GM06990 (cell line): ENCODE results near the gene ATP9A.

Experiments
- DNase-seq: peaks from one replicate; pipeline ENCODE4 v3.0.0-alpha.2; 2011; ENCODE audit not compliant: insufficient read length; ENCODE audit errors: extremely low read depth
- H3K27me3 ChIP-seq: replicated peaks from 2 replicates; pipeline ENCODE4 v1.6.0; 2011; ENCODE audit warnings: low read length; ENCODE audit not compliant: control insufficient read depth, insufficient read depth
- H3K36me3 ChIP-seq: 2 replicates; pipeline ENCODE4 v1.5.1; 2011; ENCODE audit warnings: low read length; ENCODE audit not compliant: control insufficient read depth, insufficient read depth
- H3K4me3 ChIP-seq: replicated peaks from 2 replicates; pipeline ENCODE4 v1.5.1; 2011; ENCODE audit warnings: low read depth, mild to moderate bottlenecking, control low read depth, low read length
- TF ChIP-seq, protein P1 (sequence below): IDR thresholded peaks from 2 replicates; pipeline ENCODE4 v1.5.1; 2011; ENCODE audit warnings: low read length, control low read depth, mild to moderate bottlenecking, inconsistent platforms; ENCODE audit not compliant: insufficient read depth, poor library complexity, severe bottlenecking

Gene ATP9A

DNA sequence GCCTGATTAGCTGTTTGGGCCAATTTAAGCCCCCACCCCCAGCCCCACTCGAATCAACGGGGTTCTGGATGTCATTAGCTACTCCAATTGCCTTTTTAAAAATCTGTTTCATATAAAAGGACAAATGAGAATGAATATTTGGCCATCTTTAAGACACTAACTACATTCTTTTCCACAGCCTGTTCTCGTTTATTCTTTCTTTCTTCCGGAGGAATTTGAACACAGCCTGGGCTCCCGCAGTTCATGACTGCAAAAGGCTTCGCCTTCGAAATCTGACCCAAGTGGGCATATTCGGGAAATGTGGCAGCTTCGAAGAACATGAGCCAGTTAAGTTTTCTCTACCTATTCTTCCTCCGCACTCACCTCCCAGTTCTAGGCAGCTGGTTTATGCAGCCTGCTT is 176.3 kb downstream of the ATP9A start:
- H3K36me3 ChIP-seq = no peaks in the 10 kb centered on the region
- DNase-seq = no peak
- no peaks in the 10 kb centered on the region for H3K27me3 ChIP-seq
- TF ChIP-seq, protein P1, sequence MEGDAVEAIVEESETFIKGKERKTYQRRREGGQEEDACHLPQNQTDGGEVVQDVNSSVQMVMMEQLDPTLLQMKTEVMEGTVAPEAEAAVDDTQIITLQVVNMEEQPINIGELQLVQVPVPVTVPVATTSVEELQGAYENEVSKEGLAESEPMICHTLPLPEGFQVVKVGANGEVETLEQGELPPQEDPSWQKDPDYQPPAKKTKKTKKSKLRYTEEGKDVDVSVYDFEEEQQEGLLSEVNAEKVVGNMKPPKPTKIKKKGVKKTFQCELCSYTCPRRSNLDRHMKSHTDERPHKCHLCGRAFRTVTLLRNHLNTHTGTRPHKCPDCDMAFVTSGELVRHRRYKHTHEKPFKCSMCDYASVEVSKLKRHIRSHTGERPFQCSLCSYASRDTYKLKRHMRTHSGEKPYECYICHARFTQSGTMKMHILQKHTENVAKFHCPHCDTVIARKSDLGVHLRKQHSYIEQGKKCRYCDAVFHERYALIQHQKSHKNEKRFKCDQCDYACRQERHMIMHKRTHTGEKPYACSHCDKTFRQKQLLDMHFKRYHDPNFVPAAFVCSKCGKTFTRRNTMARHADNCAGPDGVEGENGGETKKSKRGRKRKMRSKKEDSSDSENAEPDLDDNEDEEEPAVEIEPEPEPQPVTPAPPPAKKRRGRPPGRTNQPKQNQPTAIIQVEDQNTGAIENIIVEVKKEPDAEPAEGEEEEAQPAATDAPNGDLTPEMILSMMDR = no peak
- H3K4me3 ChIP-seq = no peak overlapping the region

DNA sequence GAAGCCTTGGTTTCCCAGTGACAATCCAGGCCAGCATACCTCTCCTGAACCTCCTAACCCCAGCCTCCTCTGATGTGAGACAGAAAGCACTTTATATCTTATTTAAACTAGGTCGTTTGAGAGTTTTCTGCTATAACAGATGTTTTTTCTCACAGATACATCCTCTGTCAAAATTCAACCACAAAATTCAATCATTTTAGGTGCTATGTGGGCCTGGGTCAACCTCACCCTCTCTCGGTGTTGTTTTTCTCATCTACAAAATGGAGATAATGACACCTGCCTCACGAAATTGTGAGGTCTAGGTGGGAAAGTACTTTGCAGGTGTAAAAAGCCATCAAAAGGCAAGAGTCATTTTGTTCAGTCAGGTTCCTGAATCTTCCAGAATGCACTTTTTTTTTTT is 179.4 kb downstream of the ATP9A start:
- DNase-seq = no peak
- H3K4me3 ChIP-seq = no peak overlapping the region
- no peaks in the 10 kb centered on the region for H3K27me3 ChIP-seq
- TF ChIP-seq, protein P1 = no peak
- H3K36me3 ChIP-seq = no peaks in the 10 kb centered on the region

DNA sequence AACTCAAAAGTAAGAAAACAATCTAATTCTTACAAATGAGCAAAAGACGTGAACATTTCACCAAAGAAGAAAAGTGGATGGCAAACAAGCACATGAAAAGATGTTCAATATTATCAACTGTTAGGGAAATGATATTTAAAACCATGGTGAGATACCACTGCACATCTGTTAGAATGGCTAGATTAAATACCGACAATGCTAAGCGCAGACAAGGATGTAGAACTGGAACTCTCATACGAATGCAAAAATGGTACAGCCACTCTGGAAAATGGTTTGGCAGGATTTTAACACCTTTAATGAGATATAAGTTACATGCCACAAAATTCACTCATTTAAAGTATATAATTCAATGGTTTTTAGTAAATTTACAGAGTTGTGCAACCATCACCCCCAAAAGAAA is 181.0 kb downstream of the ATP9A start:
- H3K27me3 ChIP-seq = no peaks in the 10 kb centered on the region
- DNase-seq = no peak
- TF ChIP-seq, protein P1 = no peak

DNA sequence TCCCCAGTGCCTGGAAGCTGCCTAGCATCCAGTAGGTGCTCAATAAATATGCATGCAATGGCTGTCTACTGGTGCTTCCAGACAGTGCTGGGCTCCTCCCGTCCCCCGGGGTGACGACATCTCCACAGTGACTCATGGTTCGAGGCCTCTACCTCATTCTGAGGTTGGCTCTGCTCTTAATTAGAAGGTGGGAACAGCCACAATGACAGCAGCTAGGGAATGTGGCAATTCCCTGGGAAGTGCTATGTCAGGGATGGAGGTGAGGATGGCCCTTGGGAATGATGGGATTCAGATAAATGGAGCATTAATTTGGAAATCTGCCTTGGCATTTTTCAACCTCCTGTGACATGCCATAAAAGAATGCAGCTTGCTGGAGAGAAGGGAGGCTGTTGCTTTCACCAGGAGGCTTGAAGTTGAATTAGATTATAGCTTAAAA is 182.2 kb downstream of the ATP9A start:
- H3K27me3 ChIP-seq = no peaks in the 10 kb centered on the region
- no peak overlapping the region for H3K4me3 ChIP-seq
- TF ChIP-seq, protein P1 = no peak
- no peaks in the 10 kb centered on the region for H3K36me3 ChIP-seq
- DNase-seq = no peak

More for the DNA sequence above, 181.0 kb downstream of the ATP9A start:
- Histone ChIP-seq H3K36me3 (no peaks in the 10 kb centered on the region), H3K4me3 (no peak overlapping the region)

DNA sequence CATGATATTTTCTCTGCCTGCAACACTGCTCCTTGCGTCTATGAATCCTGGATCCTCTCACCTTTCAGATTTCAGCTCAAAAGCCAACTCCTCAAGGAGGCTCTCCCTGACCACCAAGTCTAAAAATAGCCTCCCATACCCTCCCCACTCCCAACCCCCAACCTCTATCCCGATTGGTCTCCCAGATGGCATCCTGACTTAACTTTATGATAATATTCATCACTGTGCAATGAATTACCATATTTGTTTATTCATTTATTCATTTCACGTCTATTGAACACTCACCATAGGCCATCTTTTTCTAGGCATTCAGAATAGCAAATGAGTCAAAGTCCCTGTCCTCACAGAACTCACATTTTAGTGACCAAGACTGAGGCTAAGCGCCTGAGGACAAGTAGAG is 183.0 kb downstream of the ATP9A start:
- TF ChIP-seq, protein P1 = no peak

DNA sequence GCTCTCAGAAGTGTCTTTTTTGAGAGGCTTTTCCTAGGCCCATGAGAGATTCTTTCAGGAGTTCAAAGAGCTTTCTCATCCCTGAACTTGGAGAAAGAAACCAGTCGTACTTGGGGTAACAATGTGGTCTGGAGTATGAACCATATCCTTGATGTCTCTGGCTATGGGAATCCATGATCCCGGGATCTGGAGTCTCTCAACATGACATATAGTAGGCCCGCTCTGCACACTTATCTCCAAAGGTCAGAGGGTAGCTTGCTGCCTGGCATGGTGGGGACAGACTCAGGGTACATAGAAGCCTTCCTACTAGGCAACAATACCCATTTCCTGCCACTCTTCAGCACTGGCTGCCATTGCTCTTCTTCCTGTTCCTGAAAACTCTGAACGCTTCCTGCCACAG is 183.5 kb downstream of the ATP9A start:
- no peak for DNase-seq
- H3K27me3 ChIP-seq = no peaks in the 10 kb centered on the region; the same call in 1 of the 2 replicates

More for the DNA sequence above, 183.0 kb downstream of the ATP9A start:
- Histone ChIP-seq H3K4me3 (no peak overlapping the region), H3K36me3 (no peaks in the 10 kb centered on the region), H3K27me3 (no peaks in the 10 kb centered on the region)
- DNase-seq = no peak

More for the DNA sequence above, 183.5 kb downstream of the ATP9A start:
- TF ChIP-seq, protein P1 = no peak
- no peak overlapping the region for H3K4me3 ChIP-seq
- no peaks in the 10 kb centered on the region for H3K36me3 ChIP-seq
